ENCODE results near the gene PYM1. TPM values are rescaled to one million over a fixed set of nuclear protein-coding genes. Genes with fewer than 3 reads are reported as not detected.

PYM1 gene
- total RNA-seq, 1 experiment from 2014 or later, result 33.6 TPM

GRCh38 chr12:55861871-55862270 is 65.8 kb downstream of the PYM1 start:
- DNase-seq, result no peak
- no peaks in the 10 kb centered on the region for H3K4me1 Mint-ChIP-seq (ENCODE audit: low read depth, unreplicated experiment)
- no TSS peak for BruUV-seq (replicated peaks)
- no peak for TF ChIP-seq CTCF (IDR thresholded peaks at IDR 0.05; ENCODE audit: unreplicated experiment)
- H3K4me3 Mint-ChIP-seq (ENCODE audit: low read depth, unreplicated experiment), result no peak overlapping the region
- no peaks in the 10 kb centered on the region for H3K9me3 Mint-ChIP-seq (ENCODE audit: low read depth, unreplicated experiment)
- no peaks in the 10 kb centered on the region for H3K27me3 Mint-ChIP-seq (ENCODE audit: unreplicated experiment)
- intact Hi-C loops (cut with micrococcal nuclease; ENCODE audit: unreplicated experiment), result no loop called here
- H3K36me3 Mint-ChIP-seq (ENCODE audit: insufficient read depth, unreplicated experiment), result no peaks in the 10 kb centered on the region
- H3K27ac Mint-ChIP-seq (ENCODE audit: unreplicated experiment), result no peak overlapping the region
- CTCF ChIA-PET, result no interaction called here

- Mint-ChIP-seq H3K4me1 (ENCODE audit: low read depth, unreplicated experiment) (no peaks in the 10 kb centered on the region), H3K27me3 (ENCODE audit: unreplicated experiment) (no peaks in the 10 kb centered on the region), H3K4me3 (ENCODE audit: low read depth, unreplicated experiment) (no peak overlapping the region), H3K27ac (ENCODE audit: unreplicated experiment) (no peak overlapping the region), H3K9me3 (ENCODE audit: low read depth, unreplicated experiment) (no peaks in the 10 kb centered on the region), H3K36me3 (ENCODE audit: insufficient read depth, unreplicated experiment) (no peaks in the 10 kb centered on the region)
- CTCF ChIA-PET, result no interaction called here
- intact Hi-C loops (cut with micrococcal nuclease; ENCODE audit: unreplicated experiment), result no loop called here
- no peak for TF ChIP-seq CTCF (IDR thresholded peaks at IDR 0.05; ENCODE audit: unreplicated experiment)
- DNase-seq, result no peak
- BruUV-seq (replicated peaks), result no TSS peak
Observed at GRCh38 chr12:55861396-55861795, 66.3 kb downstream of the PYM1 start.

GRCh38 chr12:55852740-55853139 is 75.0 kb downstream of the PYM1 start:
- no TSS peak for BruUV-seq (replicated peaks)
- H3K4me3 Mint-ChIP-seq (ENCODE audit: low read depth, unreplicated experiment), result no peak overlapping the region
- intact Hi-C loops (cut with micrococcal nuclease; ENCODE audit: unreplicated experiment), result no loop called here
- no peak for TF ChIP-seq CTCF (IDR thresholded peaks at IDR 0.05; ENCODE audit: unreplicated experiment)
- peaks cover 1% of the 10 kb centered on the region for H3K4me1 Mint-ChIP-seq (ENCODE audit: low read depth, unreplicated experiment)
- no peaks in the 10 kb centered on the region for H3K36me3 Mint-ChIP-seq (ENCODE audit: insufficient read depth, unreplicated experiment)
- H3K9me3 Mint-ChIP-seq (ENCODE audit: low read depth, unreplicated experiment), result no peaks in the 10 kb centered on the region
- no peak for DNase-seq
- CTCF ChIA-PET, result no interaction called here
- H3K27me3 Mint-ChIP-seq (ENCODE audit: unreplicated experiment), result peaks cover 42% of the 10 kb centered on the region
- no peak overlapping the region for H3K27ac Mint-ChIP-seq (ENCODE audit: unreplicated experiment)

Other genes with a start within 250 kb of the PYM1 start
- 5.9 and 6.3 TPM in 2 replicates for gene ITGA7, start 220.0 kb downstream of the PYM1 start, total RNA-seq (2022)
- 71.0 and 89.4 TPM in 2 replicates for gene BLOC1S1, start 211.8 kb downstream of the PYM1 start, total RNA-seq (2022)
- gene RDH5, start 207.5 kb downstream of the PYM1 start, total RNA-seq (2022), result 11.0 and 11.2 TPM in 2 replicates
- gene CD63, start 198.9 kb downstream of the PYM1 start, total RNA-seq (2022), result 880 and 991 TPM in 2 replicates
- 5.3 and 6.7 TPM in 2 replicates for gene GDF11, start 184.8 kb downstream of the PYM1 start, total RNA-seq (2022)
- 64.4 and 73.8 TPM in 2 replicates for gene SARNP, start 110.2 kb downstream of the PYM1 start, total RNA-seq (2022)
- gene ORMDL2, start 109.9 kb downstream of the PYM1 start, total RNA-seq (2022), result 93.6 and 95.4 TPM in 2 replicates
- gene DNAJC14, start 98.3 kb downstream of the PYM1 start, total RNA-seq (2022), result 39.0 and 44.3 TPM in 2 replicates
- gene MMP19, start 85.0 kb downstream of the PYM1 start, total RNA-seq (2022), result not detected in 2 replicates
- 50.3 and 51.2 TPM in 2 replicates for gene DGKA, start 3.3 kb upstream of the PYM1 start, total RNA-seq (2022)
- gene PMEL, start 38.1 kb upstream of the PYM1 start, total RNA-seq (2022), result 1.6 and 2.1 TPM in 2 replicates
- gene CDK2, start 38.9 kb upstream of the PYM1 start, total RNA-seq (2022), result 68.9 and 76.4 TPM in 2 replicates
- 84.7 and 91.6 TPM in 2 replicates for gene RAB5B, start 46.2 kb upstream of the PYM1 start, total RNA-seq (2022)
- 31.1 and 34.9 TPM in 2 replicates for gene SUOX, start 69.4 kb upstream of the PYM1 start, total RNA-seq (2022)
- 7.3 and 9.0 TPM in 2 replicates for gene IKZF4, start 93.1 kb upstream of the PYM1 start, total RNA-seq (2022)
- 50.6 and 50.7 TPM in 2 replicates for gene RPS26, start 114.0 kb upstream of the PYM1 start, total RNA-seq (2022)
- 170 and 183 TPM in 2 replicates for gene ERBB3, start 152.3 kb upstream of the PYM1 start, total RNA-seq (2022)
- gene PA2G4, start 176.7 kb upstream of the PYM1 start, total RNA-seq (2022), result 229 and 233 TPM in 2 replicates
- gene RPL41, start 188.7 kb upstream of the PYM1 start, total RNA-seq (2022), result 2,379 and 2,426 TPM in 2 replicates
- gene ZC3H10, start 190.4 kb upstream of the PYM1 start, total RNA-seq (2022), result 6.6 and 8.2 TPM in 2 replicates
- 72.7 and 91.1 TPM in 2 replicates for gene ESYT1, start 200.4 kb upstream of the PYM1 start, total RNA-seq (2022)
- 52.4 and 53.7 TPM in 2 replicates for gene MYL6B, start 224.7 kb upstream of the PYM1 start, total RNA-seq (2022)
- 1,037 and 1,130 TPM in 2 replicates for gene MYL6, start 230.5 kb upstream of the PYM1 start, total RNA-seq (2022)